Measurements from ENCODE around the gene SMAD1. TPM values are rescaled to one million over a fixed set of nuclear protein-coding genes. Genes with fewer than 3 reads are reported as not detected.

SMAD1 gene
- total RNA-seq, 2 experiments from 2014 or later = 5.3 to 10.7 TPM

GRCh38 chr4:145453163-145453520, 28.5 kb upstream of the SMAD1 start:
- Mint-ChIP-seq H3K27ac (no peak overlapping the region), H3K27me3 (peaks cover 10% of the 10 kb centered on the region), H3K36me3 (ENCODE audit: low read depth) (no peaks in the 10 kb centered on the region), H3K4me3 (no peak overlapping the region), H3K9me3 (ENCODE audit: low read depth) (no peaks in the 10 kb centered on the region), H3K4me1 (no peaks in the 10 kb centered on the region)
- DNase-seq (no peak), ATAC-seq (no peak)
- intact Hi-C loops (cut with DNase I, micrococcal nuclease) = no loop called here
- ChIA-PET CTCF (interaction anchor here (1.0 to 1.1 kb wide), 2 partner anchors 57 to 104 kb away, joined by 3 read pairs; no protein-coding TSS in a partner anchor), POLR2A (no interaction called here)

- Mint-ChIP-seq H3K9me3 (ENCODE audit: low read depth) (peaks cover 8% of the 10 kb centered on the region), H3K4me3 (no peak overlapping the region), H3K27me3 (peaks cover 3% of the 10 kb centered on the region), H3K4me1 (no peaks in the 10 kb centered on the region), H3K36me3 (ENCODE audit: low read depth) (peaks cover 4% of the 10 kb centered on the region), H3K27ac (no peak overlapping the region)
- DNase-seq = no peak
- intact Hi-C loops (cut with DNase I, micrococcal nuclease) = loop anchor here in 1 of 2 experiments (5.0 kb wide), 1 partner anchor 436 kb away; no protein-coding TSS in a partner anchor
- POLR2A ChIA-PET = interaction anchor here (0.7 kb wide), 1 partner anchor 40 kb away, joined by 3 read pairs; no protein-coding TSS in a partner anchor
- CTCF ChIA-PET = no interaction called here
- ATAC-seq = no peak
These were observed 8.4 kb upstream of the SMAD1 start for GRCh38 chr4:145473203-145473602.

GRCh38 chr4:145480257-145480656, 1.4 kb upstream of the SMAD1 start:
- H3K27ac Mint-ChIP-seq = no peak overlapping the region
- peaks cover 9% of the 10 kb centered on the region for H3K27me3 Mint-ChIP-seq
- DNase-seq (no peak), ATAC-seq (no peak)
- peaks cover 12% of the 10 kb centered on the region for H3K4me1 Mint-ChIP-seq
- ChIA-PET POLR2A (interaction anchor here (0.6 kb wide), 1 partner anchor 294 kb away, joined by 3 read pairs; no protein-coding TSS in a partner anchor), CTCF (interaction anchor here (1.2 kb wide), 1 partner anchor 77 kb away, joined by 3 read pairs; no protein-coding TSS in a partner anchor)
- intact Hi-C loops (cut with DNase I, micrococcal nuclease) = loop anchor here (5.0 to 10.0 kb wide), 5 partner anchors 327 to 1965 kb away; partner anchors contain the start of genes LSM6 (in 1 of the 2) and SMARCA5 (in 1 of the 2)
- no peak overlapping the region for H3K4me3 Mint-ChIP-seq
- no peaks in the 10 kb centered on the region for H3K9me3 Mint-ChIP-seq (ENCODE audit: low read depth)
- no peaks in the 10 kb centered on the region for H3K36me3 Mint-ChIP-seq (ENCODE audit: low read depth)

- no peak for ATAC-seq
- POLR2A ChIA-PET = no interaction called here
- H3K9me3 Mint-ChIP-seq (ENCODE audit: low read depth) = no peaks in the 10 kb centered on the region
- intact Hi-C loops (cut with DNase I, micrococcal nuclease) = loop anchor here (1.0 to 10.0 kb wide), 15 partner anchors 75 to 1967 kb away; partner anchors contain the start of genes MMAA (in 2 of the 2), OTUD4 (in 2 of the 2), ABCE1 (in 1 of the 2) and ANAPC10 (in 1 of the 2)
- H3K27ac Mint-ChIP-seq = no peak overlapping the region
- H3K4me3 Mint-ChIP-seq = peak overlapping the region; percentile 73
- no peak for DNase-seq
- H3K4me1 Mint-ChIP-seq = peaks cover 25% of the 10 kb centered on the region
- no peaks in the 10 kb centered on the region for H3K36me3 Mint-ChIP-seq (ENCODE audit: low read depth)
- CTCF ChIA-PET = interaction anchor here (1.1 to 1.5 kb wide), 2 partner anchors 135 to 136 kb away, joined by 3 to 4 read pairs; no protein-coding TSS in a partner anchor
- H3K27me3 Mint-ChIP-seq = peaks cover 11% of the 10 kb centered on the region
These were observed 222 bp downstream of the SMAD1 start for GRCh38 chr4:145481942-145482208.

GRCh38 chr4:145482209-145483037, 770 bp downstream of the SMAD1 start:
- POLR2A ChIA-PET = interaction anchor here (0.6 kb wide), 1 partner anchor 135 kb away, joined by 3 read pairs; no protein-coding TSS in a partner anchor
- Mint-ChIP-seq H3K4me3 (no peak overlapping the region), H3K9me3 (ENCODE audit: low read depth) (no peaks in the 10 kb centered on the region), H3K27me3 (peaks cover 10% of the 10 kb centered on the region), H3K27ac (no peak overlapping the region), H3K4me1 (peaks cover 30% of the 10 kb centered on the region), H3K36me3 (ENCODE audit: low read depth) (no peaks in the 10 kb centered on the region)
- CTCF ChIA-PET = interaction anchor here (1.2 to 1.5 kb wide), 2 partner anchors 133 to 134 kb away, joined by 4 read pairs; no protein-coding TSS in a partner anchor
- DNase-seq = peak; percentile 88
- intact Hi-C loops (cut with DNase I, micrococcal nuclease) = loop anchor here (1.0 to 10.0 kb wide), 15 partner anchors 74 to 1968 kb away; partner anchors contain the start of genes MMAA (in 2 of the 2), OTUD4 (in 2 of the 2), ABCE1 (in 1 of the 2) and ANAPC10 (in 1 of the 2)
- ATAC-seq = peak; percentile 69

- Mint-ChIP-seq H3K4me3 (no peak overlapping the region), H3K9me3 (ENCODE audit: low read depth) (no peaks in the 10 kb centered on the region), H3K36me3 (ENCODE audit: low read depth) (no peaks in the 10 kb centered on the region), H3K27me3 (peaks cover 10% of the 10 kb centered on the region), H3K27ac (no peak overlapping the region), H3K4me1 (peaks cover 32% of the 10 kb centered on the region)
- ChIA-PET POLR2A (interaction anchor here (0.6 kb wide), 2 partner anchors 38 to 134 kb away, joined by 3 read pairs; no protein-coding TSS in a partner anchor), CTCF (interaction anchor here (1.2 to 1.6 kb wide), 3 partner anchors 9 to 133 kb away, joined by 4 to 5 read pairs (median 4); no protein-coding TSS in a partner anchor)
- no peak for ATAC-seq
- DNase-seq = no peak
- intact Hi-C loops (cut with DNase I, micrococcal nuclease) = loop anchor here (2.0 to 10.0 kb wide), 10 partner anchors 73 to 1969 kb away; partner anchors contain the start of genes LSM6 (in 1 of the 2), MMAA (in 1 of the 2), OTUD4 (in 1 of the 2) and SMARCA5 (in 1 of the 2)
These were observed 1.9 kb downstream of the SMAD1 start for GRCh38 chr4:145483514-145483913.

- H3K4me3 Mint-ChIP-seq = no peak overlapping the region
- CTCF ChIA-PET = interaction anchor here (1.6 to 1.7 kb wide), 2 partner anchors 9 to 73 kb away, joined by 4 to 5 read pairs; no protein-coding TSS in a partner anchor
- H3K27ac Mint-ChIP-seq = no peak overlapping the region
- H3K36me3 Mint-ChIP-seq (ENCODE audit: low read depth) = no peaks in the 10 kb centered on the region
- intact Hi-C loops (cut with DNase I, micrococcal nuclease) = loop anchor here (5.0 to 10.0 kb wide), 5 partner anchors 323 to 1970 kb away; partner anchors contain the start of genes LSM6 (in 1 of the 2) and SMARCA5 (in 1 of the 2)
- ATAC-seq (no peak), DNase-seq (no peak)
- POLR2A ChIA-PET = interaction anchor here (0.6 kb wide), 1 partner anchor 37 kb away, joined by 3 read pairs; no protein-coding TSS in a partner anchor
- H3K4me1 Mint-ChIP-seq = peaks cover 32% of the 10 kb centered on the region
- peaks cover 9% of the 10 kb centered on the region for H3K27me3 Mint-ChIP-seq
- no peaks in the 10 kb centered on the region for H3K9me3 Mint-ChIP-seq (ENCODE audit: low read depth)
These were observed 2.7 kb downstream of the SMAD1 start for GRCh38 chr4:145484225-145484846.

GRCh38 chr4:145485120-145485519, 3.5 kb downstream of the SMAD1 start:
- POLR2A ChIA-PET = no interaction called here
- Mint-ChIP-seq H3K9me3 (ENCODE audit: low read depth) (no peaks in the 10 kb centered on the region), H3K4me3 (no peak overlapping the region), H3K27me3 (peaks cover 8% of the 10 kb centered on the region), H3K36me3 (ENCODE audit: low read depth) (no peaks in the 10 kb centered on the region), H3K4me1 (peaks cover 32% of the 10 kb centered on the region), H3K27ac (no peak overlapping the region)
- CTCF ChIA-PET = interaction anchor here (1.0 to 1.7 kb wide), 3 partner anchors 8 to 72 kb away, joined by 3 to 5 read pairs (median 4); no protein-coding TSS in a partner anchor
- no peak for ATAC-seq
- no peak for DNase-seq
- intact Hi-C loops (cut with DNase I, micrococcal nuclease) = loop anchor here in 1 of 2 experiments (10.0 kb wide), 2 partner anchors 970 to 1970 kb away; partner anchors contain the start of gene SMARCA5

GRCh38 chr4:145486603-145487002, 5.0 kb downstream of the SMAD1 start:
- ChIA-PET CTCF (no interaction called here), POLR2A (no interaction called here)
- DNase-seq (no peak), ATAC-seq (no peak)
- no peak overlapping the region for H3K4me3 Mint-ChIP-seq
- peaks cover 20% of the 10 kb centered on the region for H3K4me1 Mint-ChIP-seq
- H3K36me3 Mint-ChIP-seq (ENCODE audit: low read depth) = no peaks in the 10 kb centered on the region
- intact Hi-C loops (cut with DNase I, micrococcal nuclease) = loop anchor here (1.0 to 10.0 kb wide), 6 partner anchors 187 to 1972 kb away; partner anchors contain the start of genes ABCE1 (in 1 of the 2), ANAPC10 (in 1 of the 2), OTUD4 (in 1 of the 2) and SMARCA5 (in 1 of the 2)
- H3K27me3 Mint-ChIP-seq = peaks cover 5% of the 10 kb centered on the region
- peak overlapping the region; percentile 35 for H3K27ac Mint-ChIP-seq
- H3K9me3 Mint-ChIP-seq (ENCODE audit: low read depth) = no peaks in the 10 kb centered on the region

- POLR2A ChIA-PET = no interaction called here
These were observed 6.0 kb downstream of the SMAD1 start for GRCh38 chr4:145487631-145488030.

More at GRCh38 chr4:145487631-145488030, 6.0 kb downstream of the SMAD1 start:
- DNase-seq (peak; percentile 62), ATAC-seq (peak; percentile 93)
- Mint-ChIP-seq H3K27me3 (peaks cover 5% of the 10 kb centered on the region), H3K4me3 (no peak overlapping the region), H3K27ac (no peak overlapping the region), H3K36me3 (ENCODE audit: low read depth) (no peaks in the 10 kb centered on the region), H3K4me1 (peaks cover 20% of the 10 kb centered on the region), H3K9me3 (ENCODE audit: low read depth) (no peaks in the 10 kb centered on the region)
- CTCF ChIA-PET = interaction anchor here (0.9 to 1.2 kb wide), 2 partner anchors 101 to 254 kb away, joined by 3 read pairs; no protein-coding TSS in a partner anchor
- intact Hi-C loops (cut with DNase I, micrococcal nuclease) = loop anchor here (1.0 to 10.0 kb wide), 6 partner anchors 188 to 1973 kb away; partner anchors contain the start of genes ABCE1 (in 1 of the 2), ANAPC10 (in 1 of the 2), OTUD4 (in 1 of the 2) and SMARCA5 (in 1 of the 2)
